Islet of Langerhans (tissue), 1 donor: ENCODE results near the gene PCDHA5.
"Not testable (repeated sequence)": the region's sequence is repeated elsewhere in the genome, so short reads cannot be mapped to it uniquely, and the experiment has no call there.

ENCODE experiments used
- FAIRE-seq: peaks from one replicate; lab custom pipeline; 2011; peaks lifted over from hg19 to GRCh38; lab: Jason Lieb, UNC

Gene PCDHA5

DNA sequence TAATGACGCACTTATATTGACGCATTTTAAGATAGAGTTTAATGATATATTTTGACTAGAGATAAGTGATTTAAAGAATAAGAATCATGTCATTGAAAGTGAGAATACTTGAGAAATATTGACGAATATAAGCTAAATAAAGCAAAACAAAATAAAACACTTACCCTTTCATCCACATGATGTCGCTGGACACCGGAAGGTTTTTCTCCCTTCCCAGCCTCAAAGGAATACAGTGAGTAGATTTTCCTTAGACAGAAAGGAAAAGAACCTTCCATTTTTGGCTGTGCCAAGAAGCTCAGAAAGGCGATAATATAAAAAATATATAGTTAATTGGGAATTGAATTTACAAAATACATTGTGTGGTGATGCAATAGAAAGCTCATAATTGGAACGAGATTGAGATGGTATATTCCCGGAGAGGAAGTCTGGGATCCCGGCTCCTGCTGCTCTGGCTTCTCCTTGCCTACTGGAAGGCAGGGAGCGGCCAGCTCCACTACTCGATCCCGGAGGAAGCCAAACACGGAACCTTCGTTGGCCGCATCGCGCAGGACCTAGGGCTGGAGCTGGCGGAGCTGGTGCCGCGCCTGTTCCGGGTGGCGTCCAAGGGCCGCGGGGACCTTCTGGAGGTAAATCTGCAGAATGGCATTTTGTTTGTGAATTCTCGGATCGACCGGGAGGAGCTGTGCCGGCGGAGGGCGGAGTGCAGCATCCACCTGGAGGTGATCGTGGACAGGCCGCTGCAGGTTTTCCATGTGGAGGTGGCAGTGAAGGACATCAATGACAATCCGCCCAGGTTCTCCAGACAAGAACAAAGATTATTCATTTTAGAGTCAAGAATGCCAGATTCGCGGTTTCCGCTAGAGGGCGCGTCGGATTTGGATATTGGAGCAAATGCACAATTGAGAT is at the start of gene PCDHA5:
Gene PCDHA5, plus strand, starts transcription at position 239 of the 906 bp plus-strand sequence.
- peak; percentile 53 for FAIRE-seq

DNA sequence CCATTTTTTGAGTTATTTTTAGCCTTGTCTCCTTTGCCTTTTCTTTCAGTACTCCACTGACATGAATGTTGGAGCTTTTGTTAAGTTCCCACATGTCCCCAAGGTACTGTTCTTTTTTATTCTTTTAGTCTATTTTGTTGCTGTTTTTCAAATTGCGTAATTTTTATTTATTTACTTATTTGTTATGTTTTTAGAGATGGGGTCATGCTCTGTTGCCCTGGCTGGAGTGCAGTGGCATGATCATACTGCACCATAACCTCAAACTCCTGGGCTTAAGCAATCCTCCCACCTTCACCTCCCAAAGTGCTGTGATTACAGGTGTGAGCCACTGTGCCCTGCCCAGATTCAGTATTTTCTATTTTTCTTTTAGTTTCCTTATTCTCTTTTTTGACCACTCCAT is 40.9 kb upstream of the PCDHA5 start:
- FAIRE-seq: no peak

DNA sequence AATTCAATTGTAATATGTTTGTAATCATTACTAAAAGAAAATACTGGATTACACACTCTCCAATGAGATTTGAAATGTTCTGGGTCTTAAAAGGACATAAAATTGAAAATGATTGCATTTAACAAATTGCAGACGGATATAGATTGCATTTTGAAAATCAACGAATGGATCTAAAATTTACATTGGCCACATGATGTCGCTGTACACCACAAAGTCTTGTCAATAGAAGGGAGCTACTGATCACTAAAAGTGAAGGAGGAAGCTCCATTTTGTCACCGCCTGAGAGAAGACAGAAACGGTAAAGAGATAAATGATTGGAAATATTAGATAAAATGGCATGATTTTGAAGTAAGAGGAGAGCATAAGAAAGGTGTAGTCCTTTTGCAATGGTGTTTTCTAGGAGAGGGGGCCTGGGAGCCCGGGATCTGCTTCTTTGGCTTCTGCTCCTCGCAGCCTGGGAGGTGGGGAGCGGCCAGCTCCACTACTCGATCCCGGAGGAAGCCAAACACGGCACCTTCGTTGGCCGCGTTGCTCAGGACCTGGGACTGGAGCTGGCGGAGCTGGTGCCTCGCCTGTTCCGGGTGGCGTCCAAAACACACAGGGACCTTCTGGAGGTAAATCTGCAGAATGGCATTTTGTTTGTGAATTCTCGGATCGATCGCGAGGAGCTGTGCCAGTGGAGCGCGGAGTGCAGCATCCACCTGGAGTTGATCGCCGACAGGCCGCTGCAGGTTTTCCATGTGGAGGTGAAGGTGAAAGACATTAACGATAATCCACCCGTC is 35.3 kb upstream of the PCDHA5 start, which contains the start of gene PCDHA1:
Gene PCDHA1, plus strand, starts transcription at position 236 of the 782 bp plus-strand sequence.
- FAIRE-seq: no peak

DNA sequence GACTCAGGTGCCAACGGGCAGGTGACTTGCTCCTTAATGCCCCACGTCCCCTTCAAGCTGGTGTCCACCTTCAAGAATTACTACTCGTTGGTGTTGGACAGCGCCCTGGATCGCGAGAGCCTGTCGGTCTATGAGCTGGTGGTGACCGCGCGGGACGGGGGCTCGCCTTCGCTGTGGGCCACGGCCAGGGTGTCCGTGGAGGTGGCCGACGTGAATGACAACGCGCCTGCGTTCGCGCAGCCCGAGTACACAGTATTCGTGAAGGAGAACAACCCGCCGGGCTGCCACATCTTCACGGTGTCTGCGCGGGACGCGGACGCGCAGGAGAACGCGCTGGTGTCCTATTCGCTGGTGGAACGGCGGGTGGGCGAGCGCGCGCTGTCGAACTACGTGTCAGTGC is 34.0 kb upstream of the PCDHA5 start:
- not testable (repeated sequence) for FAIRE-seq

DNA sequence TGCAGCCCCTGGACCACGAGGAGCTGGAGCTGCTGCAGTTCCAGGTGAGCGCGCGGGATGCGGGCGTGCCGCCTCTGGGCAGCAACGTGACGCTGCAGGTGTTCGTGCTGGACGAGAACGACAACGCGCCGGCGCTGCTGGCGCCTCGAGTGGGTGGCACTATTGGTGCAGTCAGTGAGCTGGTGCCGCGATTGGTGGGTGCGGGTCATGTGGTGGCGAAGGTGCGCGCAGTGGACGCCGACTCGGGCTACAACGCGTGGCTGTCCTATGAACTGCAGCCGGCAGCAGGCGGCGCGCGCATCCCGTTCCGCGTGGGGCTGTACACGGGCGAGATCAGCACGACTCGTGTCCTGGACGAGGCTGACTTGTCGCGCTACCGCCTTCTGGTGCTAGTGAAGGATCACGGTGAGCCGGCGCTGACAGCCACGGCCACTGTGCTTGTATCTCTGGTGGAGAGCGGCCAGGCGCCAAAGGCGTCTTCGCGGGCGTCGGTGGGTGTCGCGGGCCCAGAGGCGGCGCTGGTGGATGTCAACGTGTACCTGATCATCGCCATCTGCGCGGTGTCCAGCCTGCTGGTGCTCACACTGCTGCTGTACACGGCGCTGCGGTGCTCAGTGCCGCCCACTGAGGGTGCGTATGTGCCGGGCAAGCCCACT is 33.4 kb upstream of the PCDHA5 start:
- not testable (repeated sequence) for FAIRE-seq

DNA sequence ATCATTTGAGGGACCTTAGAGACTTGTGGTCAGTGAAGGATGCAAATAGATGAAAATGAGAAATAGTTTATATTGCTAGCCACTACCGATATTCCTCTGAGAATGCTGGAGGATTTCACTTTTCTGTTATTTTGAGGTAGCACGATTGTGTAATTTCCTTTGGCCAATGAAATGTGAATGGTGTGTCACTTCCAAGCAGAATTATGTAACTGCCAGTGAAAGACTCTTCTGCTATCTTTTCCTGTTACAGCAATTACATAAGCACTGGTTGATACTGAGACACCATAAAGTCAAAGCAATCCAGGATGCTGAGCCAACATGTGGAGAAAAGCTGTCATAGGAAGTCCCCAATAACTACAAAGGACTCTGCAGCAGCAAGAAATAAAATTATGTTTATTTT is 30.3 kb upstream of the PCDHA5 start:
- no peak for FAIRE-seq

DNA sequence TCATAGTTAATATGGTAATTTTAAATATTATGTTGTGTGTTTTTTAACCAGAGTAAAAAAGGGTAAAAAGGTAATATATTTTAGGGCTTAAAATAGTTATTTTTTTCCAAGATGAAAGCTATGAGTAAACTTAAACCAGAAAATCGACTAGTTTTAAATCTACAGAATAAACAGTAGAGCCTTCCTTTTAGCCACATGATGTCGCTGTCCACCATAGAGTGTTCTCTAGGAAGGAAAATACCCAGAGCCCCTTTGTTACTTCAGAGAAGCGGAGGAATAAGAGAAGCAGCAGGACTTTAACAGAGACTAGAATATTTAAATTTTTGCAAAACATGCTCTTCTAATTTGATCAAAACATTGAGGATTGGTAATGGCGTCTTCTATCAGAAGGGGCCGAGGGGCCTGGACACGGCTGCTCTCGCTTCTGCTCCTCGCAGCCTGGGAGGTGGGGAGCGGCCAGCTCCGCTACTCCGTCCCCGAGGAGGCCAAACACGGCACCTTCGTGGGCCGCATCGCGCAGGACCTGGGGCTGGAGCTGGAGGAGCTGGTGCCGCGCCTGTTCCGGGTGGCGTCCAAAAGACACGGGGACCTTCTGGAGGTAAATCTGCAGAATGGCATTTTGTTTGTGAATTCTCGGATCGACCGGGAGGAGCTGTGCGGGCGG is 26.7 kb upstream of the PCDHA5 start, which contains the start of gene PCDHA2:
Gene PCDHA2, plus strand, starts transcription at position 258 of the 664 bp plus-strand sequence.
- FAIRE-seq: no peak

DNA sequence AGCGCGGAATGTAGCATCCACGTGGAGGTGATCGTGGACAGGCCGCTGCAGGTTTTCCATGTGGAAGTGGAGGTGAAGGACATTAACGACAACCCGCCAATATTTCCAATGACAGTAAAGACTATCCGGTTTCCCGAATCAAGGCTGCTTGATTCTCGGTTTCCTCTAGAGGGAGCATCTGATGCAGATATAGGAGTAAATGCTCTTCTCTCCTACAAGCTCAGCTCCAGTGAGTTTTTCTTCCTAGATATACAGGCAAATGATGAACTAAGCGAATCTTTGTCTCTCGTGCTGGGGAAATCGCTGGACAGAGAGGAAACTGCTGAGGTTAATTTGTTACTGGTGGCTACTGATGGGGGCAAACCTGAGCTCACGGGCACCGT is 26.2 kb upstream of the PCDHA5 start:
- no peak for FAIRE-seq

DNA sequence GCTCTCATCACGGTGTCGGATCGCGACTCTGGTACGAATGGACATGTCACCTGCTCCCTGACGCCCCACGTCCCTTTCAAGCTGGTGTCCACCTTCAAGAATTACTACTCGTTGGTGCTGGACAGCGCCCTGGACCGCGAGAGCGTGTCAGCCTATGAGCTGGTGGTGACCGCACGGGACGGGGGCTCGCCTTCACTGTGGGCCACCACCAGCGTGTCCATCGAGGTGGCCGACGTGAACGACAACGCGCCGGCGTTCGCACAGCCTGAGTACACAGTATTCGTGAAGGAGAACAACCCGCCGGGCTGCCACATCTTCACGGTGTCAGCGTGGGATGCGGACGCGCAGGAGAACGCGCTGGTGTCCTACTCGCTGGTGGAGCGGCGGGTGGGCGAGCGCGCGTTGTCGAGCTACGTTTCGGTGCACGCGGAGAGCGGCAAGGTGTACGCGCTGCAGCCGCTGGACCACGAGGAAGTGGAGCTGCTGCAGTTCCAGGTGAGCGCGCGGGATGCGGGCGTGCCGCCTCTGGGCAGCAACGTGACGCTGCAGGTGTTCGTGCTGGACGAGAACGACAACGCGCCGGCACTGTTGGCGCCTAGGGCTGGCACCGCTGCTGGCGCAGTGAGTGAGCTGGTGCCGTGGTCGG is 25.2 kb upstream of the PCDHA5 start:
- not testable (repeated sequence) for FAIRE-seq

DNA sequence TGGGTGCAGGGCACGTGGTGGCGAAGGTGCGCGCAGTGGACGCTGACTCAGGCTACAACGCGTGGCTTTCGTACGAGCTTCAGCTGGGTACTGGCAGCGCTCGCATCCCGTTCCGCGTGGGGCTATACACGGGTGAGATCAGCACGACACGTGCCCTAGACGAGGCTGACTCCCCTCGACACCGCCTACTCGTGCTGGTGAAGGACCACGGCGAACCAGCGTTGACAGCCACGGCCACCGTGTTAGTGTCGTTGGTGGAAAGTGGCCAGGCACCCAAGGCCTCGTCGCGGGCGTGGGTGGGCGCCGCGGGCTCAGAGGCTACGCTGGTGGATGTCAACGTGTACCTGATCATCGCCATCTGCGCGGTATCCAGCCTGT is 24.7 kb upstream of the PCDHA5 start:
- FAIRE-seq: no peak

DNA sequence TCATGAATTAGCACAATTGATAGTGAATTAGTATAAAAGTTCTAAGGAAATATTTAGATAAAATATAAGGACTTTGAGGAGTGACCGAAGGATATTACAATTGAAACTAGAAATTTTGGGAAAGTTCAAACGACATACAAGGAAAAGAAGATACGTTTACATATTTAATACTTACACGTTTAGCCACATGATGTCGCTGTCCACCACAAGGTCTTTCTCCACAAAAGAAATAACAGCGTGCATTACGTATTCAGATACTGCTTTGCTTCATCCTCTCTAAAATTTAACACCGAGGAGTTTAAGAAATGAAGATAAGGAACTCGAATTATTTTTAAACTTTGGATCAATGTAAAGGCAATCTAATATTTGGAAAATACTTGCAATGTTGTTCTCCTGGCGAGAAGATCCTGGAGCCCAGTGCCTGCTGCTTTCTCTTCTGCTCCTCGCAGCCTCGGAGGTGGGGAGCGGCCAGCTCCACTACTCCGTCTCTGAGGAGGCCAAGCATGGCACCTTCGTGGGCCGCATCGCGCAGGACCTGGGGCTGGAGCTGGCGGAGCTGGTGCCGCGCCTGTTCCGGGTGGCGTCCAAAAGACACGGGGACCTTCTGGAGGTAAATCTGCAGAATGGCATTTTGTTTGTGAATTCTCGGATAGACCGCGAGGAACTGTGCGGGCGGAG is 20.5 kb upstream of the PCDHA5 start, which contains the start of gene PCDHA3:
Gene PCDHA3, plus strand, starts transcription at position 242 of the 678 bp plus-strand sequence.
- FAIRE-seq: no peak

DNA sequence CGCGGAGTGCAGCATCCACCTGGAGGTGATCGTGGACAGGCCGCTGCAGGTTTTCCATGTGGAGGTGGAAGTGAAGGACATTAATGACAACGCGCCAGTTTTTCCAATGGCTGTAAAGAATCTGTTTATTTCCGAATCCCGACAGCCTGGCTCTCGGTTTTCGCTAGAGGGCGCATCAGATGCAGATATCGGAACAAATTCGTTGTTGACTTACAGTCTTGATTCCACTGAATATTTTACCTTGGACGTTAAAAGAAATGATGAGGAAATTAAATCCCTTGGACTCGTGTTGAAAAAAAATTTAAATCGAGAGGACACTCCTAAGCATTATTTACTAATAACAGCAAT is 19.9 kb upstream of the PCDHA5 start:
- FAIRE-seq: no peak

DNA sequence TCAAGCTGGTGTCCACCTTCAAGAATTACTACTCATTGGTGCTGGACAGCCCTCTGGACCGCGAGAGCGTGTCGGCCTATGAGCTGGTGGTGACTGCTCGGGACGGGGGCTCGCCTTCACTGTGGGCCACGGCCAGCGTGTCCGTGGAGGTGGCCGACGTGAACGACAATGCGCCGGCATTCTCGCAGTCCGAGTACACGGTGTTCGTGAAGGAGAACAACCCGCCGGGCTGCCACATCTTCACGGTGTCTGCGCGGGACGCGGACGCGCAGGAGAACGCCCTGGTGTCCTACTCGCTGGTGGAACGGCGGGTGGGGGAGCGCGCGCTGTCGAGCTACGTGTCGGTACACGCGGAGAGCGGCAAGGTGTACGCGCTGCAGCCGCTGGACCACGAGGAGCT is 19.0 kb upstream of the PCDHA5 start:
- FAIRE-seq: not testable (repeated sequence)

DNA sequence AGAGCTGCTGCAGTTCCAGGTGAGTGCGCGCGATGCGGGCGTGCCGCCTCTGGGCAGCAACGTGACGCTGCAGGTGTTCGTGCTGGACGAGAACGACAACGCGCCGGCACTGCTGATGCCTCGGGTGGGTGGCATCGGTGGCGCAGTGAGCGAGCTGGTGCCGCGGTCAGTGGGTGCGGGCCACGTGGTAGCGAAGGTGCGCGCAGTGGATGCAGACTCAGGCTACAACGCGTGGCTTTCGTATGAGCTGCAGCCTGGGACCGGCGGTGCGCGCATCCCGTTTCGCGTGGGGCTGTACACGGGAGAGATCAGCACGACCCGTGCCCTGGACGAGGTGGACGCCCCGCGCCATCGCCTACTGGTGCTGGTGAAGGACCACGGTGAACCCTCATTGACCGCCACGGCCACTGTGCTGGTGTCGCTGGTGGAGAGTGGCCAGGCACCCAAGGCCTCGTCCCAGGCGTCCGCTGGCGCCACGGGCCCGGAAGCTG is 18.6 kb upstream of the PCDHA5 start:
- no peak for FAIRE-seq

DNA sequence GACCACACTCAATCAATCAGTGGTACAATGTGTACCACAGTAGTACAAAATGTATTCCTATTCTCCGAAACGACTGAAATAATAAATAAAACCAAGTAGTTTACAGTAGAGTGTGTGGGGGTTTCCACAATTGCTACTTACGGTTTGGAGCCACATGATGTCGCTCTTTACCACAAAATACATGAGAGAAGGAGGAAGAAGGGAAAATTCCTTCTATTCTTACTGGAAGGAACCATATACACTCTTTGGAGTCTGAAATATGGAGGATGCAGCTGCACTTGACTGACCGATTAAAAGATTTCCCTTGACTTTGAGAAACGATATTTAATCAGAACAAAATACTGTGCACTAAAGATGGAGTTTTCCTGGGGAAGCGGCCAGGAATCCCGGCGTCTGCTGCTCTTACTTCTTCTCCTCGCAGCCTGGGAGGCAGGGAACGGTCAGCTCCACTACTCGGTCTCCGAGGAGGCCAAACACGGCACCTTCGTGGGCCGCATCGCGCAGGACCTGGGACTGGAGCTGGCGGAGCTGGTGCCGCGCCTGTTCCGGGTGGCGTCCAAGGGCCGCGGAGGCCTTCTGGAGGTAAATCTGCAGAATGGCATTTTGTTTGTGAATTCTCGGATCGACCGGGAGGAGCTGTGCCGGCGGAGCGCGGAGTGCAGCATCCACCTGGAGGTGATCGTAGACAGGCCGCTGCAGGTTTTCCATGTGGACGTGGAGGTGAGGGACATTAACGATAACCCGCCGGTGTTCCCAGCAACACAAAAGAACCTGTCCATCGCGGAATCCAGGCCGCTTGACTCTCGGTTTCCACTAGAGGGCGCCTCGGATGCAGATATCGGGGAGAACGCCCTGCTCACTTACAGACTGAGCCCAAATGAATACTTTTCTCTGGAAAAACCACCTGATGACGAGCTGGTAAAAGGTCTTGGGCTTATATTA is 14.3 kb upstream of the PCDHA5 start, which contains the start of gene PCDHA4:
Gene PCDHA4, plus strand, starts transcription at position 235 of the 942 bp plus-strand sequence.
- no peak for FAIRE-seq

DNA sequence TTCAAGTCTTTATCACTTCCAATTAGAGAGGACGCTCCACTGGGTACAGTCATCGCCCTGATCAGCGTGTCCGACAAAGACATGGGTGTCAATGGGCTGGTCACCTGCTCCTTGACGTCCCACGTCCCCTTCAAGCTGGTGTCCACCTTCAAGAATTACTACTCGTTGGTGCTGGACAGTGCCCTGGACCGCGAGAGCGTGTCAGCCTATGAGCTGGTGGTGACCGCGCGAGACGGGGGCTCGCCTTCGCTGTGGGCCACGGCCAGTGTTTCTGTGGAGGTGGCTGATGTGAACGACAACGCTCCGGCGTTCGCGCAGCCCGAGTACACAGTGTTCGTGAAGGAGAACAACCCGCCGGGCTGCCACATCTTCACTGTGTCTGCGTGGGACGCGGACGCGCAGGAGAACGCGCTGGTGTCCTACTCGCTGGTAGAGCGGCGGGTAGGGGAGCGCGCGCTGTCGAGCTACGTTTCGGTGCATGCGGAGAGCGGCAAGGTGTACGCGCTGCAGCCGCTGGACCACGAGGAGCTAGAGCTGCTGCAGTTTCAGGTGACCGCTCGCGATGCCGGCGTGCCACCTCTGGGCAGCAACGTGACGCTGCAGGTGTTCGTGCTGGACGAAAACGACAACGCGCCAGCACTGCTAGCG is 13.0 kb upstream of the PCDHA5 start:
- FAIRE-seq: not testable (repeated sequence)

DNA sequence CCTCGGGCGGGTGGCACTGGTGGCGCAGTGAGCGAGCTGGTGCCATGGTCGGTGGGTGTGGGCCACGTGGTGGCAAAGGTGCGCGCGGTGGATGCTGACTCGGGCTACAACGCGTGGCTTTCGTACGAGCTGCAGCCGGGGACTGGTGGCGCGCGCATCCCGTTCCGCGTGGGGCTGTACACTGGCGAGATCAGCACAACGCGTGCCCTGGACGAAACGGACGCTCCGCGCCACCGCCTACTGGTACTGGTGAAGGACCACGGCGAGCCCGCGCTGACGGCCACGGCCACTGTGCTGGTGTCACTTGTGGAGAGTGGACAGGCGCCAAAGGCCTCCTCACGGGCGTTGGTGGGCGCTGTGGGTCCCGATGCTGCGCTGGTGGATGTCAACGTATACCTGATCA is 12.5 kb upstream of the PCDHA5 start:
- no peak for FAIRE-seq

DNA sequence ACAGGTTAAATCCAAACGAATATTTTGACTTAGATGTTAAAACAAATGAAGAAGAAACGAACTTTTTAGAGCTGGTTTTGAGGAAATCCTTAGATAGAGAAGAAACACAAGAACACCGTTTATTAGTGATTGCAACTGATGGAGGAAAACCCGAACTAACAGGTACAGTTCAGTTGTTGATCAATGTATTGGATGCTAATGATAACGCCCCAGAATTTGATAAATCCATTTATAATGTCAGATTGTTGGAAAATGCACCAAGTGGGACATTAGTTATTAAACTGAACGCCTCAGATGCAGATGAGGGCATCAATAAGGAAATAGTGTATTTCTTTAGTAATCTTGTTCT is 842 bp downstream of the PCDHA5 start:
- FAIRE-seq: no peak

DNA sequence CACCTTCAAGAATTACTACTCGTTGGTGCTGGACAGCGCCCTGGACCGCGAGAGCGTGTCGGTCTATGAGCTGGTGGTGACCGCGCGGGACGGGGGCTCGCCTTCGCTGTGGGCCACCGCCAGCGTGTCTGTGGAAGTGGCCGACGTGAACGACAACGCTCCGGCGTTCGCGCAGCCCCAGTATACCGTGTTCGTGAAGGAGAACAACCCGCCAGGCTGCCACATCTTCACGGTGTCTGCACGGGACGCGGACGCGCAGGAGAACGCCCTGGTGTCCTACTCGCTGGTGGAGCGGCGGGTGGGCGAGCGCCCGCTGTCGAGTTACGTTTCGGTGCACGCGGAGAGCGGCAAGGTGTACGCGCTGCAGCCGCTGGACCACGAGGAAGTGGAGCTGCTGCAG is 1.6 kb downstream of the PCDHA5 start:
- FAIRE-seq: not testable (repeated sequence)
